GM12878 (cell line): Measurements from ENCODE around the gene ARL5A. TPM values are rescaled to one million over a fixed set of nuclear protein-coding genes. Genes with fewer than 3 reads are reported as not detected.

Source experiments
- BACH1 ChIP-seq: fragments of 450-650 bp; IDR thresholded peaks from 2 replicates; pipeline ENCODE4 v1.6.1; 2017; ENCODE audit warnings: mild to moderate bottlenecking, borderline replicate concordance
- EED ChIP-seq: sonication (generic); IDR thresholded peaks from 2 replicates; pipeline ENCODE4 v1.6.1; 2016; ENCODE audit warnings: antibody characterized with exemption, low read depth
- HDGF ChIP-seq: fragments of 450-650 bp; IDR thresholded peaks from 2 replicates; pipeline ENCODE4 v1.6.1; 2016; ENCODE audit warnings: antibody characterized with exemption
- PRDM15 ChIP-seq: fragments of 450-650 bp; formaldehyde crosslinking; IDR thresholded peaks from 2 replicates; pipeline ENCODE4 v1.4.0; 2020; ENCODE audit warnings: mild to moderate bottlenecking, moderate library complexity
- SMAD5 ChIP-seq: IDR thresholded peaks from 2 replicates; pipeline ENCODE4 v1.6.1; 2016; ENCODE audit warnings: antibody characterized with exemption, low read depth
- SMC3 ChIP-seq: IDR thresholded peaks from 2 replicates; pipeline ENCODE4 v1.6.1; 2011; ENCODE audit warnings: low read length, improper control_type of control experiment, borderline replicate concordance
- ZBTB33 ChIP-seq: fragments of 450-650 bp; IDR thresholded peaks from 2 replicates; pipeline ENCODE4 v1.6.1; 2017; ENCODE audit warnings: mild to moderate bottlenecking
- ZNF217 ChIP-seq: fragments of 450-650 bp; IDR thresholded peaks from 2 replicates; pipeline ENCODE4 v1.6.1; 2017; ENCODE audit warnings: antibody characterized with exemption, mild to moderate bottlenecking
- polyA plus RNA-seq, 11 experiments: library from polyadenylated mRNA; depleted of rRNA in 4 of 11; unstranded in 6 of 11; stranded (reverse) in 5 of 11; fragments of >200 nt; fragmentation: Nextera tagmentation in 4 of 11; fragmentation: Illumina TruSeq in 1 of 11; extraction: Ambion mirVana in 4 of 11; extraction: Trizol in 1 of 11; gene quantifications; 1 replicate in 1 of 11; 2 replicates in 10 of 11; pipeline versions ENCODE4 v1.2.1 to v1.2.3, GENCODE V29; 2011 to 2016; ENCODE audit warnings: inconsistent platforms in 2 of 11, missing spikeins in 2 of 11, low read depth in 1 of 11
- total RNA-seq, 4 experiments: library from RNA; depleted of rRNA in 3 of 4; stranded (reverse); fragments of >200 nt in 3 of 4; fragmentation: Illumina TruSeq in 1 of 4; extraction: Trizol in 1 of 4; gene quantifications; 2 replicates each; pipeline versions ENCODE4 v1.2.1 to v1.2.3, GENCODE V29; 2013 to 2021

Gene ARL5A
- total and polyA plus RNA-seq, 10 of the 15 experiments (the other 5 are each of a cell fraction or from before 2014, with no cell fraction given) = 9.4 to 52.9 (median 32.0) TPM

- TF ChIP-seq PRDM15 (CRISPR knock-in tag) = no peak
- no peak for TF ChIP-seq EED
- no peak for TF ChIP-seq ZBTB33
- TF ChIP-seq SMC3 = no peak
- TF ChIP-seq HDGF = no peak
- TF ChIP-seq SMAD5 = no peak
- TF ChIP-seq BACH1 = no peak
- TF ChIP-seq ZNF217 = no peak
- TF ChIP-seq, all 136 proteins: peak for 0
These were observed 71.4 kb downstream of the ARL5A start (continued) for GRCh38 chr2:151756820-151757219.
